Pulmonary artery endothelial cell (primary cell): ENCODE measurements around the gene GALNT14. TPM values are rescaled to one million over a fixed set of nuclear protein-coding genes. Genes with fewer than 3 reads are reported as not detected.

Experiments
- DNase-seq: peaks from one replicate; pipeline ENCODE4 v3.0.0-alpha.2; 2011; ENCODE audit warnings: low read depth, low spot score
- total RNA-seq: library from RNA; depleted of rRNA; stranded (reverse); fragments of >200 nt; gene quantifications from 2 replicates; pipeline ENCODE4 v1.2.3, GENCODE V29; 2014

The GALNT14 gene
- total RNA-seq, 1 donor from 2014 or later, result not detected

DNA sequence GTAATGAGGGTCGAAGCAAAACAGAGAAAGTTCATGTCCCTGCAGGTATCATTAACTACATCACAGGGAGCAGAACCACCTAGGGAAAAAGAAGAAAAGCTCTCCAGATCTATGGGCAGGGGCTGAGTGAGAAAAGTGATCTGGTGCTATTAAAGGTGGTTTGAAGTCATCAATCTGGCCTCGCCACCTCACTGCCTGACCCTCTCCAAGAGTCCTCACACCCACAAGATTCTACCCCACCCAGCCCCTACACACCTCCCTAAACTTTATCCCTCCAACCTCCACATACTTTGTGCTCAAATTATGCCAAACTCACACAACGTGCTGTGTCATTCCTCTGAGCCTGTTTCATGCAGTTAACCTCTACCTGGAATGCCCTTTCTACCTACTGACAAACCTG lies 2.2 kb downstream of the GALNT14 start:
- DNase-seq, result no peak

DNA sequence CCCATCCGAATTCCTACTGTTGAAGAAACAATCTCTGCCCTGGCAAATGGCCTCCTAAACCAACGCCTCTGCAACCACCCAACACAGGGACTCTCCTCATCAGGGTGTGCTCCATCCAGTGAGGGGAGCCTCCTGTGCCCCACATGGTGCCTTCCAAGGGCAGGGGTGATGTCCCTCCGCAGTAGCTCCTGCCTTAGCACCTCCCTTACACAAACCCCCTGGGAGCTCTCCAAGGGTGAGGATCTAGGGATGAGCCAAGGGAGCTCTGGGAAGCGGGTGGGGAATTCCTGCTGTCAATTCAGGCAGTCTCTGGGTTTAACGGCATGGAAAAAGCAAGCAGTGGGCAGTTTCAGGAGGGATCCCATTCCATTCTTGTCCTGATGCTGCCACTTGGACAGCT lies 3.8 kb downstream of the GALNT14 start:
- DNase-seq, result no peak

- DNase-seq, result no peak
Measured at GRCh38 chr2:31132786-31133185, 5.5 kb downstream of the GALNT14 start.

- no peak for DNase-seq
Measured at GRCh38 chr2:31131871-31132270, 6.4 kb downstream of the GALNT14 start.

DNA sequence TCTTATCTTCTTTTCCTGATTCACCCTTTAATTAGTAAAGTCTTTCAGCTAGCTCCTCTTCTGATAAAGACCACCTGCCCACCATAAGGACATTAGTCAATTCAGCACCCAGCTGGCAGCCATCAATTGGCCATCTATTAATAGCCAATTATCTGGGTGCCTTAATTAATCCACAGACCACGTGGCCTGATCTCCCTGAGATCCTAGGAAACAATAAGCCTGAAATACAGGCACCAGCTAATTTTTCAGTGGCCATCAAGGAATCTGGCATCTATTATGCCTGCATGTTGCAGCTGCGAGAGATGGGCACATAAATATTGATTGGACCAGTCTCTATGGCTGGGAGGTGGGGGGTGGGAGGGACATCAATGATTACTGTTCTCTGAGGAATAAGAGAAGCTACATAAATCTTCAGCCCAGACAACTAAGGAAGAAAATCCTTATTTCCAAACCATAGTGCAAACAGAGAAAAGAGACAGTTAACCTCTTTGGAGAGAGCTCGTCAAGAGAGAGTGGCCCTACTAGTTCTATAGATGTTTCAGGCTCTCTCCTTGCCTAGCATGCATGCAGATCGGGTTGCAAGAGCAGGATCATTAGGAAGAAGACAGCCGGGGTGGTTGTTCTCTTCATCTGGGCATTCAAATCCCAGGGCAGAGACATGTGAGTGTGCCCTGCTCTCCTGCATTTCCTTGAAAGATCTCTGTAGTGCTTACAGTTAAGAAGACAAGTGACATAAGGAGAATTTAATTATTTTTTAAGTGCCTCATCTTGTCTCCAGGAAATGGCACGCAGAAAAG lies 8.7 kb downstream of the GALNT14 start:
- no peak for DNase-seq

DNA sequence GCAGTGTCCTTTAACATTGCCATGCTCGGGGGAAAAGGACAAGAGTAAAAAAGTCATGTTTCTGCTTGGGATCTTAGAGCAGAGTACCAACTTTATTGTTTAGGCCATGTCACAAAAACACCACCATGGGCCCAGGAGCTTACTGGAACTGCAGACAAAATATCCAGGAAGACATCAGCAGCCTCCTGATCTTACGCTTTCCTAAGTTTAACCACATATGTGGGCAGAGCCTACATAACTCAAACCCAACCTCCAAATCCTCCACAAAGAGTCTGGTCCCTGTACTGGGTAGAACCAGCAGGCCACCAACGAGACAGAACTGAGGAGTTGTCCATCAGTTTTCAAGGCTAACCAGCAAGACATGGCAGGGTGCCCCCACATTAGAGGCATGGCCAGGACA lies 10.3 kb downstream of the GALNT14 start:
- no peak for DNase-seq

GRCh38 chr2:31125918-31126695 lies 12.1 kb downstream of the GALNT14 start:
- no peak for DNase-seq

DNA sequence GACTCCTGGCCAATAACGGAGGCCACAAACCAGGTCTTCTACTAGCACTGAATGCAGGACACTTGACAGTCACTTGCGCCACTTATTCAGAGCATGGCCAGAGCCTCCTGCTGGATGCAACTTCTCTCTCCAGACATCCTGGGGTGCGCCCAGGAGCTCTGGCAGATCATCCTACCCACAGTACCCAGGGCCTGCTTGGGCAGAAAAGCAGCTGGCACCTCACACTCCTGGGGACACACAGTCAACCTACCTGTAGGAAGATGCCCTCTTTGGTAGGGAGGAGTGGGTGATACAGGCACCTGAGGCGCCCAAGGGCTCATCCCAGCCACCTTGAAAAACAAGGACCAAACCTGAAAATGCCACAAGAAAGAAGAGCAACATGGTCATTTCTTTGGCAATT lies 13.3 kb downstream of the GALNT14 start:
- DNase-seq, result no peak

DNA sequence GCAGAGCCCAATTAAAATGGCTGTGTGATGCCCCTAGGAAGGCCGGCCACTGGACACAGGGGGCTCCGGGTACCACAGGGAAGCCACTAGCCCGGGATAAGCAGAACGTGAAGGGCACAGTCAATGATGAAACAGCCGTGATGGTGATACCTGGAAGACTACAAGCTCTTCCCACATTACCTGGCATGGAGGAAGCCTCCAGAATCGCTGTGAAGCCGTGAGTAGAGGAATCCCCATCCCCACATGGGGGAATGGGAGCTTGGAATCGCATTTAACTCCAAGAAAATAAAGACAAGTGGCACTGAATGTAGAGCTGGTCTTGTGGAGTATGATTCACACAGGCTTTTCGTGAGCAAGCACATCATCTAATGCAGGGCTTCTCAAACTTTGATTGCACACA lies 16.1 kb downstream of the GALNT14 start:
- DNase-seq, result no peak

DNA sequence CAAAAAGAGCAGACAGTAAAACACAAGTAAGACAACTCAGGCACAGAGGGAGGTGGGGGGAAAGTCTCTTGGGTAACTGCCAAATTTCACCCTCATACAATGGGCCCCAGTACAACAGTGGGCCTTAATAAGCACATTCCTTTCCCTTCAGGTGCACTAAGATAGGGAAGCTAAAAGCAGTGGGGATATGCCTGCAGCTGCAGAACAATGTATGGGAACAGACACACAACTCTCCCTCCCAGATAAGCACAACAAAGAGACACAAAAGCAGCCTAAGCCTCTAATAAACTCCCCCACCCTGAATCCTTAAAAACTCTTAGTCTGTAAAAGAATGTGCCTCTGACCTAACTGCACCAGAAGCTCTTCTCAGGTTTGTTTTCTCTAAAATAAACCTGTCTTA lies 24.5 kb downstream of the GALNT14 start:
- DNase-seq, result no peak

DNA sequence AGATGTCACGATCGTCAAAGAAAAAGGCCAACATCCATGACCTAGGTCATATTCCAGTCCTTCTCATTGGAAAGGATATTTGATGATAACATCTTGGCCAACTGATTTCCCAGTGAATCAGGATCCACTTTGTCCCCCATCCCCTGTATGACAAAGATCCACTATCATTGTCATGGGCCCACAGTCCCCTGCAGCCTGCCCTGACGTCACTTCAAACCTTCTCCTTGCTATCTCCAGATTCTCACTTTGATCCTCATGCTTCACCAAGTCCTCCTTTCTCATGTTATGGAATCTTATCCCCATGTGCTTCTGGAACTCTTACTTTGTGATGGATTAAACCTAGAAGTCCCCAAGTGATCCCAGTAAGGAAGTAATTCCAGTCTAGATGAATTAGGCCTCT lies 25.7 kb downstream of the GALNT14 start:
- no peak for DNase-seq

GRCh38 chr2:31110998-31111397 lies 27.2 kb downstream of the GALNT14 start:
- no peak for DNase-seq

GRCh38 chr2:31110431-31110830 lies 27.8 kb downstream of the GALNT14 start:
- no peak for DNase-seq

DNA sequence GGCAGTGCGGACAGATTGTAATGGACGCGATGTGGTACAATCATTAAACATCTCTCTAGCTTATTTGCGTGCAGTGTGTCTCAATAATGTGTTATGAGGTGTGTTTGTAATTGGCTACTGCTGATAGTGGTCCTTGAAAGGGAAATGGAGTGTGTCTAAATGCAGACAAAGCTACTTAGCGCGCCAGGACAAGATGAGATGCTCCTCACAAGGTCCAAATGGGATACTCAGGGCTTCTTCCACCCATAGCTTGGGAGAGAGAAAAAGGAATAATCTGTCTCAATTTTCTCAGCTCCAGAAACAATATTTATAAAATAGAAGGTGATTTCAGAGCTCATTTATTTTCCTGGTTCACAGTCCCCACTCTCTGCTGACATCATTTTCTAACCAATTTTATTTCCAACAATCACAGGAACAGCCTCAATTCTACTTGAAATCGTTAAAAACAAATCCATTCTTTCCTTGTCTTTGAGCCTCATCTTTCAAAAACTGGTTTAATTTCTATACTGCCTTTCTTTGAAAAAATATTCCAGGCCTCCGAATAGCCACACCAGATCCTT lies 28.5 kb downstream of the GALNT14 start:
- DNase-seq, result no peak

DNA sequence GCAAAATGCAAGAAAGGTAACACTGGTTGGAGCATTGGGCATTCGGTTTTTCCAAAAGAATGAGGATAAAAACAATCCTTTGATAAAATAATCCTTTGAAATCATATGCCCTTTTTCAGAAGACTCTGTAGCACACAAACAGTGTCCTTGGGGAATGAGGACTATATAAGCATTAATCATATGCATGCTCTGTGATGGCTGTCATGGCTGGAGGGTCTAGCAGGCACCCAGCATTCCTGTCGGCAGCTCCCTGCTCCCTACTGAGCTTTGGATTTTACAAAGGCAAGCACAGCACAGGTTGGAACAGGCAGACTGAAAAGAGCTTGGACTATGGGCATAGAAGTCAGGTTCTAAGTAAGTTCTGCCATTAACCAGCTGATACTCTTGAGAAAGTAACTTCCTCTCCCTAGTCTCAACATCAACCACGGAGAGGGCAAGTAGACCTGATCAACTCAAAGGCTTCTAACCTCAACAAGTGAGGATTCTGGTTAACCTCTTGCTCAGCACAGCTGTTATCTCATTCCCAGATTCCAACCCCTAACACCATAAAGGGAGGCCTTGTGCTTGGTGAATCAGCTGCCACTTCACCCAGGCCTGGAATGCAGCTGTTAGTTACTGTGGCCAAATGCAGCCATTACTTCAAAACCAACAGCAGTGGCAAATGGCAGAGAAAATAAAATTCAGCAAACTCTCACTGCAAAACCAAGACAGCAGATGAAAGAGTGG lies 29.5 kb downstream of the GALNT14 start:
- no peak for DNase-seq

- DNase-seq, result no peak
Measured at GRCh38 chr2:31107591-31108300, 30.5 kb downstream of the GALNT14 start.

DNA sequence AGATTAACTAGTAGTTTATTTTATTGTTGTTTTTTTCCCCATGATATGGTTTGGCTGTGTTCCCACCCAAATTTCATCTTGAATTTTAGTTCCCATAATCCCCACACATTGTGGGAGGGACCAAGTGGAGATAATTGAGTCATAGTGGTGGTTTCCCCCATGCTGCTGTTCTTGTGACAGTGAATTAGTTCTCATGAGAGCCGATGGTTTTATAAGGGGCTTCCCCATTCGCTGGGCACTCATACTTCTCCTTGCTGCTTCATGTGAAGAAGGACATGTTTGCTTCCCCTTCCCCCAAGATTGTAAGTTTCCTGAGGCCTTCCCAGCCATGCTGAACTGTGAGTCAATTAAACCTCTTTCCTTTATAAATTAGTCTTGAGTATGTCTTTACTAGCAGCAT lies 36.5 kb downstream of the GALNT14 start:
- DNase-seq, result no peak

DNA sequence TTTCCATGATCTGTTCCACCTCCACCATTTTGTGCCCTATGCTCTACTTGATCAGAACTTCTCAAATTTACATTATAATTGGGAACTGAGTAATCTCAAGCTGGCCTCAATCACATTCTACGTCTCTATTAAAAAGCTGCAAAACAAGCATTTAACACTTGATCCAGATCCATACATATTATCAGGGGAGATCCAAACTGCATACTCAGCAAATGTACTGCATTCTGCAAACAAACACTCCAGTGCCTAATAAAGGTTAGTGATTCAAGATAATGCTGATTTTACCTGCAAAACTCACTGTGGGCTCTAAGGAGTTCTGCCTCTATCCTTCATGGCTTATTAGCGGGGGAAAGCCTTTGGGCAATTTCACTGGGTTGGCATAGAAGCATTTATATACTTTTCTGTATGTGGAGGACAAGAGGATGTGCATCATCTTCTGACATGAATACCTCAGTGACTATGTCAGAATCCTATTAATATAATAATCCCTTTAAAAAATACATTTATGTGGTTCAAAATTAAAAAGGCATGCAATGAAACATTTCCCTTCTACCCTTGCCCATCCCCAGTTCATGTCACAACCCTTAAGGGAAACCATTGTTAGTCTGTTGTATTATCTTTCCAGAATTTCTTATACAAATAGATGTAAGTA lies 40.2 kb downstream of the GALNT14 start:
- no peak for DNase-seq

DNA sequence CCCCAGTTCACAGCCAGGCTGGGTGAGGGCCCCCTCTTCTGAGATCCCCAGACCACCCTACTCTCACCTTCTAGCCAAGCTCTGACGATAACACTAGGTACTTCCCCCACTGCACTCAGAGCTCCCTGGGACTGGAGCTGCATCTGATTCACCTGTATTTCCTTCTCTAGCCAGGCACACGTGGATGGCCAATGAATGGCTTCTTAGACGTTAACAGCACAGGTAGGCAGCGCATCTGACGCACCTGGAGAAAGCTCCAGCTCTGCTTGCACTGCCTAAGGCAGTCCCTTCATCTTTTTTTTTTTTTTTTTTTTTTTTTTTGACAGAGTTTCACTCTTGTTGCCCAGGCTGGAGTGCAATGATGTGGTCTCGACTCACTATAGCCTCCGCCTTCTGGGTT lies 48.1 kb downstream of the GALNT14 start:
- DNase-seq, result no peak

GRCh38 chr2:31089645-31090044 lies 48.6 kb downstream of the GALNT14 start:
- DNase-seq, result no peak
